GM12864 (cell line): ENCODE results near the gene STUB1.

ENCODE experiments used
- DNase-seq: peaks from one replicate; pipeline ENCODE4 v3.0.0-alpha.2; 2011; ENCODE audit warnings: low read depth
- H3K4me3 ChIP-seq: 2 replicates; pipeline ENCODE4 v1.5.1; 2011; ENCODE audit warnings: mild to moderate bottlenecking, low read depth, low read length, control low read depth
- CTCF ChIP-seq: IDR thresholded peaks from 2 replicates; pipeline ENCODE4 v1.5.1; 2011; ENCODE audit warnings: low read depth, mild to moderate bottlenecking, moderate library complexity, low read length, control low read depth, inconsistent platforms; ENCODE audit errors: missing control alignments

Gene STUB1

DNA sequence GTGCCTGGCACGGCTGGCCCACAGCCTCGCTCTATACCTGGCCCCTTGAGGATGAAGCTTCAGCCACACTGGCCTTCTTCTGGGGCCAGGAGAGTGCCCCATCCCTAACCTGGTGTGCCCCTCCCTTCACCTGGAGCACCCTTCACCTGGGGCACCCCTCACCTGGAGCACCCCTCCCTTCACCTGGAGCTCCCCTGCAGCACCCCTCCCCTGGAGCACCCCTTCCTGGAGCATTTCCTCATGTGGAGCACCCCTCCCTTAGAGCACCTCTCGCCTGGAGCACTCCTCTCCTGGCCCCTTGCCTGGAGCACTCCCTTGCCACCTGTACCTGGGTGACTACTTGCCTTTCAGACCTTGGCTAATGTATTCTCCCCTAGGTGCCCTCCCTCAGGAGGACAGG, 27.8 kb downstream of the STUB1 start:
- H3K4me3 ChIP-seq: no peak overlapping the region
- DNase-seq: no peak
- no peak for TF ChIP-seq CTCF

GRCh38 chr16:708959-709358, 28.7 kb downstream of the STUB1 start:
- no peak for TF ChIP-seq CTCF
- no peak overlapping the region for H3K4me3 ChIP-seq
- DNase-seq: no peak

DNA sequence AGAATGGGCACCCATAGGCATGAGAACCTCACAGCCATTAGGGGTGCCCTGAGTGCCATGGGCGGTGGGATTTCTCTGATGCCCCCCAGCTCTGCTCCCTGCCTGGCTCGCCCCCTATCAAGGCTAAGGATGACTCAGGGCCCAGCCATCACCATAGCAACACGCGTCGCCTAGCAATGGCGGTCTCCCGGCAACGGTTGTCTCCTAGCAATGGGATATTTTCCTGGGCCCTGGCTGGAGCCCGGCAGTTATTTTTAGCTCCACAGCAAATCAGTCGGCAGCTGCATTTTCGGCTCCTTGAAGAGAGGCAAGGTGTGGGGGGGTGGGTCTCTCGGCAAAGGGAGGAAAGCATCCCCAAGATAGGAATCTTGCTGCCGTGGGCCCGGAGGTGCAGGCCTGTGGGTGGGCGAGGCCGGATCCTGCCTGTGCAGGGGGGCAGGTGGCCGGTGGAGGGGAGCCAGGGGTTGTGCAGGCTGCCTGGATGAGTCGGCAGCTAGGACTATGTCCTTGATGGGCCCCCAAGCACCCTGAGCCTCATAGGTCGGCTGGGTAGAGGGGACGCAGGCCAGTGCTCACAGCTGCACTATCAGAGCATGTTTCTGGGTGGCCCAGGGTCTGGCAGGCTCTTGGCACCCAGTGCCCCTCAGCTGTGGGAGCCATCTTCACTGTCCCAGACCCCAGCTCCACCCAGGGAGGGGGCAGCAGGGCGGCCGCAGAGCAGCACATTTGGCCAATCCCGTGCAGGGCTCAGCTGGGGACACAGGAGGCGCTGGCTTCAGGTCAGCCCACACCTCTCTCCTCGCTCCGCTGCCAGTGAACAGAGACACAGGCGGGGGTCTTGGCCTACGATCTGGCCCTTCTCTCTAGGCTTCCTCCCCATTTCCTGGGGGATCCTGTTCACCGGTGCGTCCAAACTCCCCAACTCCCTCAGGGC, 29.6 kb downstream of the STUB1 start:
- no peak for DNase-seq
- no peak overlapping the region for H3K4me3 ChIP-seq
- no peak for TF ChIP-seq CTCF

DNA sequence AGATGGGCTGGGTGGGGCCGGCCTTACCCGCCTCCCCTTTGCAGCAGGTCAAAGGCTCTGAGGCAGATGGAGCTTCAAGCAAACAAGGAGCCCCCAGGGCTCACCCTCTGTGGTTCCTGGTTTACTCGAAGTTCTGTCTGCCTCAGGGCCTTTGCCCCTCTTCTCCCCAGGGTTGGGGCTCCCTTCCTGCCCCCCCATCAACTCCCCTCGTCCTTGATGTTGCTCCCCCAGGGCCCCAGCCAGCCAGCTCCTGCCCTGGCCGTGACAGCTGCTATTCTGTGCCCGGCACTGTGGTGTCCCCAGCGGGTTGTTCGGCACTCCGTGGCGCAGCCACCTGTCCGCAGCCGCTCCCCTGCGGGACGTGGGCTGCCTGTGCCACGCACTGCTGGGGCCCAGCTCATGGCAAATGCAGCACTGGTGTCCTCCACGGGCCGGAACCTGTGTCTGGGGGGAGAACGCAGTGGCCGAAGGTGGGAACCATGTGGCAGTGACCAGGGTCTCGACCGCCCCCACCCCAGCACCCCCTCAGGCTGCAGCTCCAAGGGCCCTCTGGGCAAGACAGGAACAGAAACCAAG, 30.4 kb downstream of the STUB1 start:
- no peak overlapping the region for H3K4me3 ChIP-seq
- no peak for TF ChIP-seq CTCF
- DNase-seq: no peak

DNA sequence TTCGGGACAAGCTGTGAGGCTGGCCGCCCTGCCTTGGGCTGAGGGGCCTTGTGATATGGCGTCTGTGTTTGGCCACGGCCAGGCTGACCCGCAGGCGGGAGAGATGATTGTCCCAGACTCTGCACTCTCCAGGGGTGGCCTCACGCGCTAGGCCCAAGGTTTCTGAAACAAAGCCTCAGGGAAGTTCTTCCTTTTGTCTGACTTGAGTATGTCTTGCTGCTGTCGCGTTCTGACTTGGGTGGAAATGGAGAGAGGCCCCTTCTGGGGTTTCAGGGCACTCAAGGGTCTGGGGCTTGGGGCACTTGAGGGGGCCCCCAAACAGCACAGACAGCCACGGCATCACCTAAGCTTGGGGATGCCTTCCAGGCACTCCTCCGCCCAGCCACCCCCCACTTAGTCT, 30.9 kb downstream of the STUB1 start:
- no peak for TF ChIP-seq CTCF
- DNase-seq: no peak
- no peak overlapping the region for H3K4me3 ChIP-seq

DNA sequence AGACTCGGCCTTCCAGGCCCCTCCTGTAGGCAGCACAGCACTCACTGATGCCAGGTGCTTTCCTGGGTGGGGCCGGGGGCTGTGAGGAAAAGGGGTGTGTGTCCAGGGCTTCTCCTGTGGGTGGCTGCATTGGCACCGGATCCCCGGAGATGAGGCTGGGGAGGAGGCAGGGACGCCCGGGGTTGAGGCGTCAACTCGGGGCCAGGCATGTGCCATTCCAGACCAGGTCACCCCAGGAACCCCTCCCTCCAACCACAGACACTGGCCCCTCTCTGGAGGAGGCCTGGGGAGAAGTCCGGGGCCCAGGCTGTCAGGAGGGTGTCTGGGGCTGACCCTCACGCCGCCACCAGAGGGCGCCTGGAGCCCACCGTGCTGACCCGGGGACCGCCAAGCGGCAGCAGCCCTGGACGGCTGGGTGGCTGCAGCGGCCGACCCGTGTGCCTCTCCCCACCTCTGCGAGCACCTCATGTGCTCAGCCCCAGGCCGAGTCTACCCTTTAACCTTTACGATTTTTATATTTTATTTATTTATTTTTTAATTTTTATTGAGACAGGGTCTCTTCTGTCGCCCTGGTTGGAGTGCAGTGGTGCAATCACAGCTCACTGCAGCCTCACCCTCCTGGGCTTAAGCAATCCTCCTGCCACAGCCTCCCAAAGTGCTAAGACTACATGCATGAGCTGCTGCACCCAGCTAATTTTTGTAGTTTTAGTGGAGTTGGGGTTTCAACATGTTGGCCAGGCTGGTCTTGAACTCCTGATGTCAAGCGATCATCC, 31.5 kb downstream of the STUB1 start:
- no peak for DNase-seq
- peak; percentile 92 for TF ChIP-seq CTCF
- no peak overlapping the region for H3K4me3 ChIP-seq
